ENCODE measurements around the gene ENOX1. TPM values are rescaled to one million over a fixed set of nuclear protein-coding genes. Genes with fewer than 3 reads are reported as not detected.

ENOX1 gene
- total RNA-seq, 6 experiments from 2014 or later = 0.50 to 3.2 (median 0.64) TPM

GRCh38 chr13:43473437-43473836, 313.3 kb downstream of the ENOX1 start:
- H3K27ac Mint-ChIP-seq = no peak overlapping the region
- H3K4me3 Mint-ChIP-seq = no peak overlapping the region
- H3K36me3 Mint-ChIP-seq (ENCODE audit: low read depth) = no peaks in the 10 kb centered on the region
- peaks cover 3% of the 10 kb centered on the region; the same call in 1 of the 2 replicates for H3K27me3 Mint-ChIP-seq (ENCODE audit: insufficient read depth)
- no peak for TF ChIP-seq CTCF (IDR thresholded peaks at IDR 0.05)
- DNase-seq = no peak
- no peaks in the 10 kb centered on the region for H3K4me1 Mint-ChIP-seq (ENCODE audit: low read depth)
- no peaks in the 10 kb centered on the region for H3K9me3 Mint-ChIP-seq

- Mint-ChIP-seq H3K4me3 (no peak overlapping the region), H3K4me1 (ENCODE audit: low read depth) (no peaks in the 10 kb centered on the region), H3K27me3 (ENCODE audit: insufficient read depth) (peaks cover 3% of the 10 kb centered on the region; the same call in 1 of the 2 replicates), H3K9me3 (no peaks in the 10 kb centered on the region), H3K36me3 (ENCODE audit: low read depth) (no peaks in the 10 kb centered on the region), H3K27ac (no peak overlapping the region)
- TF ChIP-seq CTCF (IDR thresholded peaks at IDR 0.05) = no peak
- no peak for DNase-seq
Measured at GRCh38 chr13:43472980-43473379, 313.8 kb downstream of the ENOX1 start.

GRCh38 chr13:43472339-43472738, 314.4 kb downstream of the ENOX1 start:
- no peak for TF ChIP-seq CTCF (IDR thresholded peaks at IDR 0.05)
- no peaks in the 10 kb centered on the region for H3K9me3 Mint-ChIP-seq
- no peak for DNase-seq
- H3K36me3 Mint-ChIP-seq (ENCODE audit: low read depth) = no peaks in the 10 kb centered on the region
- H3K4me3 Mint-ChIP-seq = no peak overlapping the region
- no peaks in the 10 kb centered on the region for H3K4me1 Mint-ChIP-seq (ENCODE audit: low read depth)
- no peak overlapping the region for H3K27ac Mint-ChIP-seq
- peaks cover 3% of the 10 kb centered on the region; the same call in 1 of the 2 replicates for H3K27me3 Mint-ChIP-seq (ENCODE audit: insufficient read depth)

- Mint-ChIP-seq H3K27ac (no peak overlapping the region), H3K4me1 (ENCODE audit: low read depth) (no peaks in the 10 kb centered on the region), H3K4me3 (no peak overlapping the region), H3K9me3 (no peaks in the 10 kb centered on the region), H3K27me3 (ENCODE audit: insufficient read depth) (peaks cover 3% of the 10 kb centered on the region; the same call in 1 of the 2 replicates), H3K36me3 (ENCODE audit: low read depth) (no peaks in the 10 kb centered on the region)
- DNase-seq = no peak
- TF ChIP-seq CTCF (IDR thresholded peaks at IDR 0.05) = no peak
Measured at GRCh38 chr13:43470610-43471009, 316.2 kb downstream of the ENOX1 start.

- Mint-ChIP-seq H3K27me3 (ENCODE audit: insufficient read depth) (peaks cover 2% of the 10 kb centered on the region; the same call in 1 of the 2 replicates), H3K9me3 (no peaks in the 10 kb centered on the region), H3K4me3 (no peak overlapping the region), H3K27ac (no peak overlapping the region), H3K36me3 (ENCODE audit: low read depth) (no peaks in the 10 kb centered on the region), H3K4me1 (ENCODE audit: low read depth) (no peaks in the 10 kb centered on the region)
- no peak for TF ChIP-seq CTCF (IDR thresholded peaks at IDR 0.05)
- no peak for DNase-seq
Measured at GRCh38 chr13:43469791-43470190, 317.0 kb downstream of the ENOX1 start.
